Measurements from ENCODE around the gene CRLF1.
"Not testable (repeated sequence)": the region's sequence is repeated elsewhere in the genome, so short reads cannot be mapped to it uniquely, and the experiment has no call there.

CRLF1 gene

DNA sequence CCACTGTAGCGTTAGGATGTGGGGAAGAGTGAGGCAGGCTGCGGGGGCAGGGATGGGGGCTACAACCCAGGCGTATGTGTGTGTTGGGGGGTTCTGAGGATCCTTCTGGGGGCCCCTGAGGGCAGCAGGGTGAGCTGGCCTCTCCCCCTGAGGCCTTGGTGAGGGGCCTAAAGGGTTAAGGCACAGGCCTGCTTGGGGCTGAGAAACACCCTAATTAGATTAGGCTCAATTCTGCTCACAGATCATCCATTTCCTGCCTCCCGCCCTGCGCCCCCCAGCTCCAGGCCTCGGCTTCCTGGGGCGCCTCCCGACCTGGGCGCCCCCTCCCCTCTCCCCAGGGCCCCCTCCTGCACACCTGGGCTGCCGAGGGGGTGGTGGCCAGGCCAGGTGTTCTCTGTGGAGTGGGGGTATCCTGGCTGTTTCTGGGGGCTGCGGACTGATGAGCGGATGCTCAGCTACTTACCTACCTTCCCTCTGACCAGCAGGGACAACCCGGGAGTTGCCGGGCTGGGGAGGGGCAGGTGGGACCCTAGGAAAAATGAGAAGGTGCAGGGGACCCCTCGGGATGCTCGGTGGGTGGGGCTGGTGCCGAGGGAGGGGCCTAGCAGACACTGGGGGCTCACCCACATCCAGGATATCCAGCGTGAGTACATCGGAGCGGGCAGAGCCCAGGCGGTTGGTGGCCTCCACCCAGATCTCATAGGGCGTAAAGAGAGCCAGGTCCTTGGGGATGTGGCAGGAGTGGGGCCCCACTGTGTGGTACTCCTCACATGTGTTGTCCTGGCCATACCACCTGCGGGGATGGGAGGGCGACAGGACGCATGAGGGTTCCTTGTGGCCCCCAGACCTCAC is 8.6 kb downstream of the CRLF1 start:
- WGBS, 2 experiments (ENCODE audit: insufficient coverage in 2 of 2), result 73 to 84% methylated on average over 14 to 20 of the region's 25 CpGs
- Histone ChIP-seq H3K27ac (ENCODE audit: low read depth, low read length, severe bottlenecking) (no peak overlapping the region), H3K9me3 (ENCODE audit: control insufficient read depth, low read length) (no peaks in the 10 kb centered on the region), H3K4me3 (ENCODE audit: extremely low read depth, insufficient read depth, low read length, poor library complexity, severe bottlenecking) (no peak overlapping the region), H3K4me1 (ENCODE audit: control insufficient read depth, insufficient read depth, low read length, poor library complexity, severe bottlenecking) (no peaks in the 10 kb centered on the region), H3K36me3 (ENCODE audit: control insufficient read depth, insufficient read depth, low read length) (peaks cover 3% of the 10 kb centered on the region)

DNA sequence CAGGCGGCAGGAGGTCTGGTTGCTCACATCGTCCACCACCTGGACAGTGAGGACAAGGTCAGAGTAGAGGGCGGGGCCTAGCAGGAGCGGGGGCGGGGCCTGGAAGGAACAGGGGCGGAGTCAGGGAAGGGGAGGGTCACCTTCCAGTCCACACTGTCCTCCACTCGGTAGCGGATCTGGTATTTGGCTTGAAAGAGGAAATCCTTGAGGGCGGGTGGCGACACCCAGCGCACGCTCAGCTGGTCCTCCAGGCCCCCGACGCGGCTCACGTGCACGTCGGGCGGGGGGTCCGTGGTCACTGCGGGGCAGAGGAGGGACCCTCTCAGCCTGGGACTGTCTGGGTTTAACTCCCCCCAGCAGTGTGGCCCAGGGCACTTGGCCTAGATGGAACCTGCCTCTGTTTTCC is 9.8 kb downstream of the CRLF1 start:
- H3K4me1 ChIP-seq (ENCODE audit: control insufficient read depth, insufficient read depth, low read length, poor library complexity, severe bottlenecking), result no peaks in the 10 kb centered on the region
- H3K4me3 ChIP-seq (ENCODE audit: extremely low read depth, insufficient read depth, low read length, poor library complexity, severe bottlenecking), result no peak overlapping the region
- H3K36me3 ChIP-seq (ENCODE audit: control insufficient read depth, insufficient read depth, low read length), result no peaks in the 10 kb centered on the region
- H3K9me3 ChIP-seq (ENCODE audit: control insufficient read depth, low read length), result no peaks in the 10 kb centered on the region
- H3K27ac ChIP-seq (ENCODE audit: low read depth, low read length, severe bottlenecking), result no peak overlapping the region
- 83 to 85% methylated on average over 17 to 20 of the region's 21 CpGs for WGBS, 2 experiments (ENCODE audit: insufficient coverage in 2 of 2)

DNA sequence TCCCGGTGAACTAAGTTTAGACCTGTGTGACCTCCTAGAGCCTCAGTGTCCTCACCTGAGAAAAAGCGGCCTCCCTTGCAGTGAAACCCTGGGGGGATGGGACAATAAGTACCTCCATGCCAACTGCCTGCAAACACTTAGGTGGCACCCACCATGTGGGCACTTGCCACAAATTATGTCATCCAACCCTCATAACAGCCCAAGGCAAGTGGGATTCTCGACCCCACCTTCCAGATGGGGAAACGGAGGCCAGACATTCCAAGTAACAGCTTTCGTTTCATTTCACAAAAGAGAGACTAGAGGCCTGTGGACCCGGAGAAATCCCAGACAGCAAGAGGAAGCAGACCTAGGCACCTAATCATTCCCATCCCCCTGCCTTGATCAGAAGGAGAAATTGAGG is 11.1 kb downstream of the CRLF1 start:
- H3K4me1 ChIP-seq (ENCODE audit: control insufficient read depth, insufficient read depth, low read length, poor library complexity, severe bottlenecking), result no peaks in the 10 kb centered on the region
- WGBS, 2 experiments (ENCODE audit: insufficient coverage in 2 of 2), result 90 to 91% methylated on average over 4 to 6 of the region's 6 CpGs
- H3K9me3 ChIP-seq (ENCODE audit: control insufficient read depth, low read length), result no peaks in the 10 kb centered on the region
- no peak overlapping the region for H3K4me3 ChIP-seq (ENCODE audit: extremely low read depth, insufficient read depth, low read length, poor library complexity, severe bottlenecking)
- H3K36me3 ChIP-seq (ENCODE audit: control insufficient read depth, insufficient read depth, low read length), result no peaks in the 10 kb centered on the region
- no peak overlapping the region for H3K27ac ChIP-seq (ENCODE audit: low read depth, low read length, severe bottlenecking)

DNA sequence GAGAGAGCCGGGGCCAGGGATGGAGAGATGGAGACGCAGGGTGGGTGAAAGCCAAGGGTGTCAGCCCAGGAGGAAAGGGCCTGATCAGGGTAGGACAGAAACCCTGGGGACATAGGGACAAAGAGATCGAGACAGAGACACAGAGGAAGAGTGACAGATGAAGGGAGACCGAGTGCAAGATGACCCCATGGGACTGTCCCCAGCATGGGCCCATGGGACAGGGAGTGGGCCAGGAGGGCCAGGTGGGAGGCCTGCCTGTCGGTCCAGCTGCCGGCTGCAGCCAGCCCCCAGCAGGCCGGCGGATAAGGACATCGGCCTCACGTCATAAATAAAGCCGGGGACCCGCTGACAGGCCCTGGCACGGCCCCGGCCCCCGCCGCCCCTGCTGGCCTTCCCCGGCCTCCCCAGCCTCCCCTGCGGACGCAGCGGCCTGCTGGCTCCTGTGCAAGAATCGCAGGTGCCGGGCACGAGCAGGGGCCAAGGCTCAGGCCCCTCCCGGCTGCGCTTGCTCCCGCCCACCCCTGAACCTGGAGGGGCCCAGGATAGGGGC is 11.7 kb downstream of the CRLF1 start:
- H3K27ac ChIP-seq (ENCODE audit: low read depth, low read length, severe bottlenecking), result no peak overlapping the region
- 51 to 53% methylated on average over 16 to 25 of the region's 26 CpGs for WGBS, 2 experiments (ENCODE audit: insufficient coverage in 2 of 2)
- peak overlapping the region; percentile 28 for H3K4me3 ChIP-seq (ENCODE audit: extremely low read depth, insufficient read depth, low read length, poor library complexity, severe bottlenecking)

DNA sequence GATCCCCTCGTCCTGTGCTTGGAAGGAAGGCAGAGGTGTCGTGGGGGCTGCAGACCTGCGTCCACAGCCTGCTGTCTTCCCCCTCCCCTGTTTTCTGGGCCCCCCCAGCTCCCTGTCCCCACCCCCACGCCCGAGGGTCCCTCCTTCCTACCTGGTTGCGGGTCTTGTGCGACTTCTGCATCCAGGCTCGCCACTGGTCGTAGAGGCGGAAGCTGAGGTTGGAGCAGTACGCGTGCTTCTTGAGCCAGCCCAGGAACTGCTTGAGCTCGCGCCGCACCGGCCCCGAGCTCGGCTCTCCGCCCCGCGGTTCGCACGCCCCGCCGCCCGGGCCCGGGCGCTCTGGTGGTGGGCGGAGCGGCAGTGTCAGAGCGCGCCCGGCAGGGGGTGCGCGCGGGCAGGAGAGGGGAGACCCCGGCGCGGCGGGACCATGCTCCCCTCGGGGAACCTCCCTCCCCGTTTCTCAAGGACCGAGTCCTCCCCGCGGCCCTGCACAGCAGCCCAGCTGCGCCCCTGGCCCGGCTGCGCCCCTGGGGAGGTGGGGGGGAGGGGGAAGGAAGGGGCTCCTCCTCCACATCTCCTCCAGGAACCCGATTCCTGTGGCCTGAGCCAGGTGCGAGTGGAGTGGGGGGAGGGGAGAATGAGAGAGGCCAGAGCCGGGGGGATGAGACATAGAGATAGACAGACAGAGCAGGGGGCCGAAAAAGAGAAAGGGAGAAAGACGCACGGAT is 12.3 kb downstream of the CRLF1 start:
- WGBS, 2 experiments (ENCODE audit: insufficient coverage in 2 of 2), result 4% methylated on average over 19 to 23 of the region's 54 CpGs
- peak overlapping the region; percentile 28 for H3K4me3 ChIP-seq (ENCODE audit: extremely low read depth, insufficient read depth, low read length, poor library complexity, severe bottlenecking)
- no peaks in the 10 kb centered on the region for H3K9me3 ChIP-seq (ENCODE audit: control insufficient read depth, low read length)
- H3K27ac ChIP-seq (ENCODE audit: low read depth, low read length, severe bottlenecking), result no peak overlapping the region
- H3K36me3 ChIP-seq (ENCODE audit: control insufficient read depth, insufficient read depth, low read length), result no peaks in the 10 kb centered on the region
- H3K4me1 ChIP-seq (ENCODE audit: control insufficient read depth, insufficient read depth, low read length, poor library complexity, severe bottlenecking), result no peaks in the 10 kb centered on the region

More for the DNA sequence above, 11.7 kb downstream of the CRLF1 start:
- Histone ChIP-seq H3K36me3 (ENCODE audit: control insufficient read depth, insufficient read depth, low read length) (no peaks in the 10 kb centered on the region), H3K4me1 (ENCODE audit: control insufficient read depth, insufficient read depth, low read length, poor library complexity, severe bottlenecking) (no peaks in the 10 kb centered on the region), H3K9me3 (ENCODE audit: control insufficient read depth, low read length) (no peaks in the 10 kb centered on the region)

DNA sequence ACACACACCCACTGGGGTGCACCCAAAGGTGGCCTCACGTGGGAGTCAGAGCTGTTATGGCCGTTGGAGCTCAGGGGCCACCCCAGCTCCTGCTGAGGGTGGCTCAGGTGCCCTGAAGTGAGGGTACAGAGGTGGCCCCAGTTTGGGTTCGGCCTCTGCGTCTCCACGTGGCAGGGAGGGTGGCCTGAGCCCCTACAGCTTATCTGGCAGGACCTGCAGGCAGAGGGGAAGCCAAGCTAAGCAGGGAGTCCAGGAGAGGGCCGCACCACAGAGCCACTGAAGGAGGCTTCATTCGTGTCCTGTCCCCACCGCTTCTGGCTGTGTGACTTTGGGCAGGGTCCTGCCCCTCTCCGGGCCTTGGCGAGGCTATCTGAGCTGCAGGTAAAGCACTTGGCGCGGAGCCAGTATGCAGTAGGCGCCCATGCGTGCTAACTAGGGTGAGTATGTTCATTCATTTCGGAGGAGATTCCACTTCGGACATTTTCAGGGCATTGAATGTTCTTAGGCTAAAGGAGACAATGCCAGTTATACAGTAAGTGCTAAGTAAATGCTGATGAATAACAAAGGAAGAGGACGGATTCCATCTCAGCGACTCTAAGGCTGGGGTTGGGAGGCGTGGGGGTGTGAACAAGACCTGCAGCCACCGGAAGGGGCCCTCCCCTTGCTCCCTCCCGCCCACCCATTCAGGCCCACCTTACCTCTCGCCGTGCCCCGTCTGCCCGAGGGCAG is 13.1 kb downstream of the CRLF1 start:
- 50 to 56% methylated on average over 16 to 17 of the region's 25 CpGs for WGBS, 2 experiments (ENCODE audit: insufficient coverage in 2 of 2)

DNA sequence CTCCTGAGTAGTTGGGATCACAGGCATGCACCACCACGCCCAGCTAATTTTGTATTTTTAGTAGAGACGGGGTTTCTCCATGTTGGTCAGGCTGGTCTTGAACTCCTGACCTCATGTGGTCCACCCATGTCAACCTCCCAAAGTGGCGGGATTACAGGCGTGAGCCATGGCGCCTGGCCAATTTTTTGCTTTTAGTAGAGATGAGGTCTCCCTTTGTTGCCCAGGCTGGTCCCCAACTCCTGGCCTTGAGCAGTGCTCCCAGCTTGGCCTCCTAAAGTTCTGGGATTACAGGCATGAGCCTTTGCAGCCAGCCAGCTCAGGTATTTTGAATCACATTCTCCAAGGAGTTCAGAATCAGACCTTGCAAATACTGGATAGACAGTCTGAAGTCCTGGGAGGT is 13.9 kb downstream of the CRLF1 start:
- H3K27ac ChIP-seq (ENCODE audit: low read depth, low read length, severe bottlenecking); H3K9me3 ChIP-seq (ENCODE audit: control insufficient read depth, low read length); H3K4me1 ChIP-seq (ENCODE audit: control insufficient read depth, insufficient read depth, low read length, poor library complexity, severe bottlenecking); H3K4me3 ChIP-seq (ENCODE audit: extremely low read depth, insufficient read depth, low read length, poor library complexity, severe bottlenecking); H3K36me3 ChIP-seq (ENCODE audit: control insufficient read depth, insufficient read depth, low read length): not testable (repeated sequence)
- WGBS, 2 experiments (ENCODE audit: insufficient coverage in 2 of 2), result 100% methylated on average over 3 to 5 of the region's 5 CpGs

More for the DNA sequence above, 13.1 kb downstream of the CRLF1 start:
- no peaks in the 10 kb centered on the region for H3K36me3 ChIP-seq (ENCODE audit: control insufficient read depth, insufficient read depth, low read length)
- H3K4me3 ChIP-seq (ENCODE audit: extremely low read depth, insufficient read depth, low read length, poor library complexity, severe bottlenecking), result peak overlapping the region; percentile 28
- H3K4me1 ChIP-seq (ENCODE audit: control insufficient read depth, insufficient read depth, low read length, poor library complexity, severe bottlenecking), result no peaks in the 10 kb centered on the region
- H3K9me3 ChIP-seq (ENCODE audit: control insufficient read depth, low read length), result no peaks in the 10 kb centered on the region
- no peak overlapping the region for H3K27ac ChIP-seq (ENCODE audit: low read depth, low read length, severe bottlenecking)

DNA sequence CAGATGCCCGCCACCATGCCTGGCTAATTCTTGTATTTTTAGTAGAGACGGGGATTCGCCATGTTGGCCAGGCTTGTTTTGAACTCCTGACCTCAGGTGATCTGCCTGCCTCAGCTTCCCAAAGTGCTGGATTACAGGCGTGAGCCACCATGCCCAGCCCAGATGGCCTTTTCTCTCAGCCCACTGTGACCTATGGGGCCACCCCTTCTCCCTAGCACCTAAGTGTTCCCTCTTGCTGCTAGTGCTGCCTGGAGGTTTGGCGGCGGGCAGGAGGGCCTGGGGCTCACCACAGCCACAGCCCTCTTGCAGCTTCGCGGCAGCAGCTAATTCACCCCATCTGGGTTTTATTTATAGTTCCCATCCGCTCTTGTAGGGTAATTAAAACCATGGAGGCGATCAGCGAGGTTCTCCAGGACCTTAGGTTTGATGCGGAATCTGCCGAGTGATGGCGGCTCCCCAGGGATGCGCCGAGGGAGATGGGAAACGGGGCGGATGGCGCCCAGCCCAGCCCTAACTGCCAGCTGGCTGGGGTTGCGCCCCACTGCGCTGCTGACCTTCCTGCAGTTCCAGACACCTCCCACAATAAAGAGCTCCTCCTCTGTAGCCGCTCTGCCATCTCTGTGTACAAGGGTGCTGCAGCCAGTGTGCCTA is 14.7 kb downstream of the CRLF1 start:
- no peak overlapping the region for H3K4me3 ChIP-seq (ENCODE audit: extremely low read depth, insufficient read depth, low read length, poor library complexity, severe bottlenecking)
- no peaks in the 10 kb centered on the region for H3K9me3 ChIP-seq (ENCODE audit: control insufficient read depth, low read length)
- no peaks in the 10 kb centered on the region for H3K36me3 ChIP-seq (ENCODE audit: control insufficient read depth, insufficient read depth, low read length)
- H3K4me1 ChIP-seq (ENCODE audit: control insufficient read depth, insufficient read depth, low read length, poor library complexity, severe bottlenecking), result peaks cover 5% of the 10 kb centered on the region
- no peak overlapping the region for H3K27ac ChIP-seq (ENCODE audit: low read depth, low read length, severe bottlenecking)
- WGBS, 2 experiments (ENCODE audit: insufficient coverage in 2 of 2), result 95 to 98% methylated on average over 16 to 17 of the region's 22 CpGs

DNA sequence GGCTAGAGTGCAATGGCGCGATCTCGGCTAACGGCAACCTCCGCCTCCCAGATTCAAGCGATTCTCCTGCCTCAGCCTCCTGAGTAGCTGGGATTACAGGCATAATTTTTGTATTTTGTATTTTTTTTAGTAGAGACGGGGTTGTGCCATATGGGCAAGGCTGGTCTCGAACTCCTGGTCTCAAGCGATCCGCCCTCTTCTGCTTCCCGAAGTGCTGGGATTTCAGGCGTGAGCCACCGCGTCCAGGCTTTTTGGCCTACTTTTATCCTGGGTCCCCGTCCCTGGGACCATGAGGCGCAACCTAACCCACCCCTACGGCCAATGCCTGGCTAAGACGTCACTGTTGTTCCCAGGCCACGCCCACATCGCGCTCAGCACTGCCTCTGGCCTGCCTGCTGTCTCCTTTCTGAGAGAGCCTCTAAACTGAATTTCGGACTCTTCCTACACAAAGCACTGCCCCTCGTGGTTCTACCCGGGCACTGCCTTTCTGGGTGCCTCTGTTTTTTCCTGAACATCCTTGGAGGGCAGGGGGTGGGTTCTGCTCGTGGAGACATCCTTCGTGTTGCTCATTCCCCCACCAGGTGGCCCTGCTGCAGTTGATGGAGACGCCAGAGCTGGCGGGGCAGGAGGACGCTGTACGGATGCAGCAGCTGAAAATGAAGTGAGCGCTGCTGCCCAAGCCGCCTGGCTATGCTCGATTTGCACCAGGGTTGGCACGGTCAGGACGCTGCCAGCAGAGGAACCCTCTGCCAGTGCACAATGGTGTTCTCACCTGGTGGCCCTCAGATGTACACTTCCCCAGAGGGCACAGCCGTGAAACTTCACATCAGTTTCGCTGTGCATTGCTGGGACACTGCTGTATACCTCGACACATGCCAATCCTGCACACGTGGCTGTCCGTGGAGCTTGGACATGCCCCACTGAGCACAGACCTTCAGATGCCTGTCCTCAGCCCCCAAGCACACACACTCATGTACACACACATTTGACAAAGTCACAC is 16.0 kb downstream of the CRLF1 start:
- Histone ChIP-seq H3K4me3 (ENCODE audit: extremely low read depth, insufficient read depth, low read length, poor library complexity, severe bottlenecking) (peak overlapping the region; percentile 77), H3K4me1 (ENCODE audit: control insufficient read depth, insufficient read depth, low read length, poor library complexity, severe bottlenecking) (peaks cover 5% of the 10 kb centered on the region), H3K9me3 (ENCODE audit: control insufficient read depth, low read length) (no peaks in the 10 kb centered on the region), H3K36me3 (ENCODE audit: control insufficient read depth, insufficient read depth, low read length) (no peaks in the 10 kb centered on the region), H3K27ac (ENCODE audit: low read depth, low read length, severe bottlenecking) (peak overlapping the region; percentile 85)
- WGBS, 2 experiments (ENCODE audit: insufficient coverage in 2 of 2), result 38 to 40% methylated on average over 30 to 31 of the region's 40 CpGs

All from mesodermal cell (in vitro differentiated cells).